GM21825 (cell line): ENCODE measurements around the gene SEMA4G.
A peak's percentile ranks its signal among the peaks of the same experiment; 100 is the strongest.

ENCODE experiments used
- ATAC-seq: cut with Tn5 transposase; IDR thresholded peaks from one replicate; pipeline ENCODE4 v1.9.1; 2021; ENCODE audit warnings: mild to moderate bottlenecking, moderate library complexity; ENCODE audit not compliant: unreplicated experiment

Gene SEMA4G

GRCh38 chr10:100986952-100987684, 17.8 kb downstream of the SEMA4G start, which contains the start of the genes MRPL43 and TWNK:
TSS of gene MRPL43 (minus strand) at chr10:100987497. CDS start at chr10:100987443, 54 bp downstream.
TSS of gene TWNK (plus strand) at chr10:100987543. CDS start at chr10:100988211, 668 bp downstream.
- peak; percentile 63 for ATAC-seq

- ATAC-seq: no peak
Measured at GRCh38 chr10:100987685-100988049, 18.4 kb downstream of the SEMA4G start.

- ATAC-seq: no peak
Measured at GRCh38 chr10:100988166-100988565, 18.9 kb downstream of the SEMA4G start.

GRCh38 chr10:100989088-100989487, 19.8 kb downstream of the SEMA4G start:
- ATAC-seq: no peak

GRCh38 chr10:100993986-100994708, 24.8 kb downstream of the SEMA4G start:
- ATAC-seq: no peak

- no peak for ATAC-seq
Measured at GRCh38 chr10:100995181-100995580, 25.9 kb downstream of the SEMA4G start.

- ATAC-seq: no peak
Measured at GRCh38 chr10:100996678-100997359, 27.5 kb downstream of the SEMA4G start.

- ATAC-seq: peak; percentile 30
Measured at GRCh38 chr10:100997360-100998182, 28.3 kb downstream of the SEMA4G start.

GRCh38 chr10:100998183-100998990, 29.1 kb downstream of the SEMA4G start:
- ATAC-seq: peak; percentile 30

- peak; percentile 55 for ATAC-seq
Measured at GRCh38 chr10:100998991-100999741, 29.9 kb downstream of the SEMA4G start.

GRCh38 chr10:100999742-101000126, 30.4 kb downstream of the SEMA4G start, which contains the start of gene LZTS2:
TSS of gene LZTS2 (plus strand) at chr10:100999808. CDS start at chr10:101002539, 2,731 bp downstream.
- no peak for ATAC-seq

- no peak for ATAC-seq
Measured at GRCh38 chr10:101000127-101000914, 31.0 kb downstream of the SEMA4G start.

- ATAC-seq: no peak
Measured at GRCh38 chr10:101000915-101001658, 31.8 kb downstream of the SEMA4G start.

GRCh38 chr10:101001659-101002035, 32.3 kb downstream of the SEMA4G start:
- ATAC-seq: no peak

GRCh38 chr10:101002456-101002855, 33.2 kb downstream of the SEMA4G start:
- no peak for ATAC-seq

- ATAC-seq: no peak
Measured at GRCh38 chr10:101003639-101004206, 34.4 kb downstream of the SEMA4G start.

- ATAC-seq: no peak
Measured at GRCh38 chr10:101005361-101005760, 36.1 kb downstream of the SEMA4G start.
